Loucy (cell line): ENCODE data around the gene XRCC3.

Experiments used
- CTCF ChIP-seq: fragments of 200-600 bp; sonication (generic); conservative IDR thresholded peaks from 2 replicates; pipeline ENCODE4 v1.5.1; 2014; ENCODE audit warnings: mild to moderate bottlenecking, antibody characterized with exemption, low read length
- EZH2phosphoT487 ChIP-seq: fragments of 200-600 bp; IDR thresholded peaks from 2 replicates; pipeline ENCODE4 v1.6.1; 2018; ENCODE audit warnings: antibody characterized with exemption, mild to moderate bottlenecking, moderate library complexity, borderline replicate concordance

GRCh38 chr14:103703433-103704385, 11.5 kb downstream of the XRCC3 start:
- TF ChIP-seq CTCF = no peak
- TF ChIP-seq EZH2phosphoT487 = no peak
